Measurements from ENCODE around the gene DCAF4L1.
A peak's percentile ranks its signal among the peaks of the same experiment; 100 is the strongest.

DCAF4L1 gene

GRCh38 chr4:41963105-41963504, 18.5 kb upstream of the DCAF4L1 start:
- H4K20me1 ChIP-seq (ENCODE audit: insufficient read depth, low read length) = no peaks in the 10 kb centered on the region
- no peak overlapping the region for H3K27ac ChIP-seq (ENCODE audit: low read length)
- H3K9me3 ChIP-seq (ENCODE audit: insufficient read depth, low read length) = no peaks in the 10 kb centered on the region
- H2AFZ ChIP-seq (ENCODE audit: low read depth, low read length) = no peak overlapping the region
- H3K4me1 ChIP-seq (ENCODE audit: low read length) = no peaks in the 10 kb centered on the region
- TF ChIP-seq EZH2phosphoT487 (IDR thresholded peaks at IDR 0.05; ENCODE audit: low read depth) = no peak
- TF ChIP-seq CTCF (IDR thresholded peaks at IDR 0.05; ENCODE audit: low read depth, low read length) = peak; percentile 54
- no peak overlapping the region for H3K9ac ChIP-seq (ENCODE audit: low read length)
- no peak overlapping the region for H3K4me3 ChIP-seq (ENCODE audit: low read length)
- no peak overlapping the region for H3K4me2 ChIP-seq (ENCODE audit: low read length)
- H3K27me3 ChIP-seq (ENCODE audit: low read depth, low read length) = no peaks in the 10 kb centered on the region
- H3K36me3 ChIP-seq (replicated peaks; ENCODE audit: low read depth, low read length) = peaks cover 7% of the 10 kb centered on the region
- H3K79me2 ChIP-seq (ENCODE audit: low read length) = no peaks in the 10 kb centered on the region

- Histone ChIP-seq H2AFZ (ENCODE audit: low read depth, low read length) (no peak overlapping the region), H3K9me3 (ENCODE audit: insufficient read depth, low read length) (peaks cover 5% of the 10 kb centered on the region; the same call in 1 of the 2 replicates), H3K27ac (ENCODE audit: low read length) (no peak overlapping the region), H3K79me2 (ENCODE audit: low read length) (no peaks in the 10 kb centered on the region), H4K20me1 (ENCODE audit: insufficient read depth, low read length) (no peaks in the 10 kb centered on the region), H3K36me3 (replicated peaks; ENCODE audit: low read depth, low read length) (peaks cover 15% of the 10 kb centered on the region), H3K9ac (ENCODE audit: low read length) (no peak overlapping the region), H3K27me3 (ENCODE audit: low read depth, low read length) (no peaks in the 10 kb centered on the region), H3K4me2 (ENCODE audit: low read length) (no peak overlapping the region), H3K4me1 (ENCODE audit: low read length) (peaks cover 2% of the 10 kb centered on the region), H3K4me3 (ENCODE audit: low read length) (no peak overlapping the region)
- TF ChIP-seq CTCF (IDR thresholded peaks at IDR 0.05; ENCODE audit: low read depth, low read length) (no peak), EZH2phosphoT487 (IDR thresholded peaks at IDR 0.05; ENCODE audit: low read depth) (no peak)
Measured at GRCh38 chr4:41964401-41964800, 17.2 kb upstream of the DCAF4L1 start.

- H3K4me1 ChIP-seq (ENCODE audit: low read length) = peaks cover 17% of the 10 kb centered on the region
- no peaks in the 10 kb centered on the region for H3K79me2 ChIP-seq (ENCODE audit: low read length)
- no peak overlapping the region for H3K4me3 ChIP-seq (ENCODE audit: low read length)
- no peak overlapping the region for H2AFZ ChIP-seq (ENCODE audit: low read depth, low read length)
- H3K36me3 ChIP-seq (replicated peaks; ENCODE audit: low read depth, low read length) = peaks cover 31% of the 10 kb centered on the region
- H3K27ac ChIP-seq (ENCODE audit: low read length) = no peak overlapping the region
- TF ChIP-seq CTCF (IDR thresholded peaks at IDR 0.05; ENCODE audit: low read depth, low read length) = no peak
- no peak for TF ChIP-seq EZH2phosphoT487 (IDR thresholded peaks at IDR 0.05; ENCODE audit: low read depth)
- H4K20me1 ChIP-seq (ENCODE audit: insufficient read depth, low read length) = no peaks in the 10 kb centered on the region
- H3K9ac ChIP-seq (ENCODE audit: low read length) = no peak overlapping the region
- peaks cover 11% of the 10 kb centered on the region; the same call in 1 of the 2 replicates for H3K9me3 ChIP-seq (ENCODE audit: insufficient read depth, low read length)
- H3K27me3 ChIP-seq (ENCODE audit: low read depth, low read length) = no peaks in the 10 kb centered on the region
- no peak overlapping the region for H3K4me2 ChIP-seq (ENCODE audit: low read length)
Measured at GRCh38 chr4:41967392-41967791, 14.2 kb upstream of the DCAF4L1 start.

GRCh38 chr4:41969671-41970070, 11.9 kb upstream of the DCAF4L1 start:
- Histone ChIP-seq H4K20me1 (ENCODE audit: insufficient read depth, low read length) (no peaks in the 10 kb centered on the region), H3K9ac (ENCODE audit: low read length) (no peak overlapping the region), H3K79me2 (ENCODE audit: low read length) (no peaks in the 10 kb centered on the region), H3K9me3 (ENCODE audit: insufficient read depth, low read length) (peaks cover 11% of the 10 kb centered on the region; the same call in 1 of the 2 replicates), H3K4me3 (ENCODE audit: low read length) (no peak overlapping the region), H3K27ac (ENCODE audit: low read length) (peak overlapping the region; percentile 43), H3K4me2 (ENCODE audit: low read length) (no peak overlapping the region), H3K36me3 (replicated peaks; ENCODE audit: low read depth, low read length) (peaks cover 31% of the 10 kb centered on the region), H3K27me3 (ENCODE audit: low read depth, low read length) (no peaks in the 10 kb centered on the region), H3K4me1 (ENCODE audit: low read length) (peaks cover 25% of the 10 kb centered on the region), H2AFZ (ENCODE audit: low read depth, low read length) (no peak overlapping the region)
- TF ChIP-seq CTCF (IDR thresholded peaks at IDR 0.05; ENCODE audit: low read depth, low read length) (no peak), EZH2phosphoT487 (IDR thresholded peaks at IDR 0.05; ENCODE audit: low read depth) (no peak)

All from OCI-LY3 (cell line).